Suprapubic skin (tissue), 4 donors: ENCODE data around the gene PRSS2. TPM values are rescaled to one million over a fixed set of nuclear protein-coding genes. Genes with fewer than 3 reads are reported as not detected.
A peak's percentile ranks its signal among the peaks of the same experiment; 100 is the strongest.

Experiments used
- DNase-seq, 2 donors: peaks; one replicate each; pipeline ENCODE4 v3.0.0-alpha.2; 2019; ENCODE audit warnings: low spot score in 2 of 2
- H3K27ac ChIP-seq: fragments of 200-600 bp; sonication (generic); one replicate; pipeline ENCODE4 v1.5.1; 2019
- H3K27me3 ChIP-seq: fragments of 200-600 bp; sonication (generic); one replicate; pipeline ENCODE4 v1.5.1; 2019
- H3K36me3 ChIP-seq: fragments of 200-600 bp; sonication (generic); one replicate; pipeline ENCODE4 v1.5.1; 2019
- H3K4me1 ChIP-seq: fragments of 200-600 bp; sonication (generic); one replicate; pipeline ENCODE4 v1.5.1; 2019
- H3K4me3 ChIP-seq: fragments of 200-600 bp; sonication (generic); one replicate; pipeline ENCODE4 v1.5.1; 2019; ENCODE audit warnings: mild to moderate bottlenecking
- H3K9me3 ChIP-seq: fragments of 200-600 bp; sonication (generic); one replicate; pipeline ENCODE4 v1.5.1; 2019
- CTCF ChIP-seq, 2 donors: fragments of 200-600 bp in 1 of 2; fragments of 450-650 bp in 1 of 2; sonication (generic) in 1 of 2; IDR thresholded peaks; one replicate each; pipeline ENCODE4 v1.5.1; 2016 to 2019; ENCODE audit warnings: antibody characterized with exemption in 2 of 2, mild to moderate bottlenecking in 1 of 2, moderate library complexity in 1 of 2
- EP300 ChIP-seq: sonication (generic); formaldehyde crosslinking; IDR thresholded peaks from one replicate; pipeline ENCODE4 v1.6.1; 2017; ENCODE audit warnings: antibody characterized with exemption
- POLR2A ChIP-seq, 2 donors: fragments of 450-650 bp; IDR thresholded peaks; one replicate each; pipeline ENCODE4 v1.6.1; 2017; ENCODE audit warnings: antibody characterized with exemption in 2 of 2, mild to moderate bottlenecking in 2 of 2, moderate library complexity in 2 of 2
- POLR2AphosphoS5 ChIP-seq, 3 donors: sonication (generic); formaldehyde crosslinking; IDR thresholded peaks; one replicate each; pipeline ENCODE4 v1.6.1; 2017; ENCODE audit warnings: antibody characterized with exemption in 3 of 3
- WGBS: methylation state at CpG from one replicate; pipeline ENCODE4 v1.1.5; 2018; 5-methylcytosine and 5-hydroxymethylcytosine counted together
- total RNA-seq, 4 donors: library from RNA; depleted of rRNA; stranded (reverse); fragments of >200 nt; gene quantifications; one replicate each; pipeline ENCODE4 v1.1.0, GENCODE V29; 2016

PRSS2 gene
- total RNA-seq, 4 donors from 2014 or later = not detected

DNA sequence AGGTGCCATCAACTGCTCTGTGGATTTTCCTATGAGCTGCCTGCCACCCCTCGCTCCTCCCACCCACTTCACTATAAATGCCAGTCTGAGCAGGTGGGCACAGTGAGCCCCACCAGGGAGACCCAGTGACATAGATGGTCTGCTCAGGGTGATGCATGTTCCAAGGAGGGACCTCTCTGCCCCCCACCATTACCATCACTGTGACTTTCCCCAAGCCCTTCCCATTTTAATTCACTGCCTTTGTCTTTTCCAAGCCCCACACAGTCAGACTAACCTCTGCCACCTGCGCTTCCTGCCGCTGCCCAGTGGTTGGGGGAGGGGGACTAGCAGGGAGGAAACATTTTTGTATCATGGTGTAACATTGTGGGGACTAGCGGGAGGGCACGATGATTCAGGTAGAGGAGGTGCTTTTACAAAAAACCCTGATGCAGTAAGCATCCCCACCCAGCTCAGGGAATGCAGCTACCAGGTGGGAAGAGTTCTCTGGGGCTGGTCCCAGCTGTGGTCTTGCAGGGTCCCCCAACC, 24.6 kb downstream of the PRSS2 start:
- Histone ChIP-seq H3K4me1 (peaks cover 18% of the 10 kb centered on the region), H3K9me3 (no peaks in the 10 kb centered on the region), H3K4me3 (no peak overlapping the region), H3K36me3 (no peaks in the 10 kb centered on the region), H3K27ac (no peak overlapping the region), H3K27me3 (peaks cover 48% of the 10 kb centered on the region)
- DNase-seq = peak in 1 of 2 donors; percentile 28
- WGBS = 57% methylated on average over 5 of the region's 5 CpGs
- TF ChIP-seq CTCF (IDR thresholded peaks at IDR 0.05) (no peak), POLR2A (IDR thresholded peaks at IDR 0.05) (no peak), EP300 (no peak), POLR2AphosphoS5 (IDR thresholded peaks at IDR 0.05) (no peak)

DNA sequence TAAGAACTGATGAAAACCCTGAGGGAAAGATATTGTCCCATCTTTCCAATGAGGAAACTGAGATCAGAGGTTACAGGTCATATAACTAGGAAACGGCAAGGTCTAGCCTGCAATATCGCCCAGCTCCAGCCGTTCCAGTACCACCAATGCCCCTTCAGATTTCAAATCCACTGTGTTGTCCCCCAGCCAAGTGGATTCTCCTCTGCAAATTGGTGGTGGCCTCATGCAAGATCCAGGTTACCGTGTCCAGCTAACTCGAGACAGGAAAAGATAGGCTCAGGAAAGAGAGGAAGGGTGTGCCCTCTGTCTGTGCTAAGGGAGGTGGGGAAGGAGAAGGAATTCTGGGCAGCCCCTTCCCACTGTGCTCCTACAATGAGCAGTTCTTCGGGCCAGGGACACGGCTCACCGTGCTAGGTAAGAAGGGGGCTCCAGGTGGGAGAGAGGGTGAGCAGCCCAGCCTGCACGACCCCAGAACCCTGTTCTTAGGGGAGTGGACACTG, 25.3 kb downstream of the PRSS2 start:
- Histone ChIP-seq H3K27ac (no peak overlapping the region), H3K36me3 (no peaks in the 10 kb centered on the region), H3K4me3 (no peak overlapping the region), H3K4me1 (peaks cover 18% of the 10 kb centered on the region), H3K9me3 (no peaks in the 10 kb centered on the region), H3K27me3 (peaks cover 48% of the 10 kb centered on the region)
- TF ChIP-seq POLR2A (IDR thresholded peaks at IDR 0.05) (no peak), EP300 (no peak), POLR2AphosphoS5 (IDR thresholded peaks at IDR 0.05) (no peak), CTCF (IDR thresholded peaks at IDR 0.05) (no peak)
- WGBS = 59% methylated on average over 9 of the region's 9 CpGs
- DNase-seq = peak in 1 of 2 donors; percentile 48

DNA sequence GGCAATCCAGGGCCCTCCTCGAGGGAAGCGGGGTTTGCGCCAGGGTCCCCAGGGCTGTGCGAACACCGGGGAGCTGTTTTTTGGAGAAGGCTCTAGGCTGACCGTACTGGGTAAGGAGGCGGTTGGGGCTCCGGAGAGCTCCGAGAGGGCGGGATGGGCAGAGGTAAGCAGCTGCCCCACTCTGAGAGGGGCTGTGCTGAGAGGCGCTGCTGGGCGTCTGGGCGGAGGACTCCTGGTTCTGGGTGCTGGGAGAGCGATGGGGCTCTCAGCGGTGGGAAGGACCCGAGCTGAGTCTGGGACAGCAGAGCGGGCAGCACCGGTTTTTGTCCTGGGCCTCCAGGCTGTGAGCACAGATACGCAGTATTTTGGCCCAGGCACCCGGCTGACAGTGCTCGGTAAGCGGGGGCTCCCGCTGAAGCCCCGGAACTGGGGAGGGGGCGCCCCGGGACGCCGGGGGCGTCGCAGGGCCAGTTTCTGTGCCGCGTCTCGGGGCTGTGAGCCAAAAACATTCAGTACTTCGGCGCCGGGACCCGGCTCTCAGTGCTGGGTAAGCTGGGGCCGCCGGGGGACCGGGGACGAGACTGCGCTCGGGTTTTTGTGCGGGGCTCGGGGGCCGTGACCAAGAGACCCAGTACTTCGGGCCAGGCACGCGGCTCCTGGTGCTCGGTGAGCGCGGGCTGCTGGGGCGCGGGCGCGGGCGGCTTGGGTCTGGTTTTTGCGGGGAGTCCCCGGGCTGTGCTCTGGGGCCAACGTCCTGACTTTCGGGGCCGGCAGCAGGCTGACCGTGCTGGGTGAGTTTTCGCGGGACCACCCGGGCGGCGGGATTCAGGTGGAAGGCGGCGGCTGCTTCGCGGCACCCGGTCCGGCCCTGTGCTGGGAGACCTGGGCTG, 26.0 kb downstream of the PRSS2 start:
- peaks cover 48% of the 10 kb centered on the region for H3K27me3 ChIP-seq
- TF ChIP-seq POLR2AphosphoS5 (IDR thresholded peaks at IDR 0.05) = no peak
- no peak for TF ChIP-seq POLR2A (IDR thresholded peaks at IDR 0.05)
- TF ChIP-seq EP300 = no peak
- no peaks in the 10 kb centered on the region for H3K36me3 ChIP-seq
- no peak overlapping the region for H3K27ac ChIP-seq
- no peaks in the 10 kb centered on the region for H3K9me3 ChIP-seq
- WGBS = 13% methylated on average over 9 of the region's 74 CpGs
- DNase-seq = peak in 1 of 2 donors; percentile 59
- peak overlapping the region; percentile 50 for H3K4me3 ChIP-seq
- H3K4me1 ChIP-seq = peaks cover 18% of the 10 kb centered on the region

- no peaks in the 10 kb centered on the region for H3K36me3 ChIP-seq
- H3K4me3 ChIP-seq = peak overlapping the region; percentile 50
- peaks cover 48% of the 10 kb centered on the region for H3K27me3 ChIP-seq
- no peak overlapping the region for H3K27ac ChIP-seq
- peak in 1 of 2 donors; percentile 38 for DNase-seq
- WGBS = 8% methylated on average over 29 of the region's 33 CpGs
- no peaks in the 10 kb centered on the region for H3K9me3 ChIP-seq
- TF ChIP-seq POLR2AphosphoS5 (IDR thresholded peaks at IDR 0.05) (no peak), POLR2A (IDR thresholded peaks at IDR 0.05) (no peak), CTCF (IDR thresholded peaks at IDR 0.05) (no peak), EP300 (no peak)
- peaks cover 18% of the 10 kb centered on the region for H3K4me1 ChIP-seq
Observed at GRCh38 chr7:142797391-142798377, 26.9 kb downstream of the PRSS2 start.
